Astrocyte (in vitro differentiated cells and primary cell): ENCODE data around the gene HNF1B.

Experiments used
- EZH2 ChIP-seq: IDR thresholded peaks from 2 replicates; pipeline ENCODE4 v1.6.1; 2012; ENCODE audit warnings: mild to moderate bottlenecking, low read length, inconsistent platforms; ENCODE audit not compliant: insufficient read depth
- TF ChIP-seq, protein P1 (sequence below): IDR thresholded peaks from 2 replicates; pipeline ENCODE4 v1.5.1; 2011; ENCODE audit warnings: low read depth, mild to moderate bottlenecking, inconsistent platforms, low read length, moderate library complexity; ENCODE audit not compliant: insufficient read depth

DNA sequence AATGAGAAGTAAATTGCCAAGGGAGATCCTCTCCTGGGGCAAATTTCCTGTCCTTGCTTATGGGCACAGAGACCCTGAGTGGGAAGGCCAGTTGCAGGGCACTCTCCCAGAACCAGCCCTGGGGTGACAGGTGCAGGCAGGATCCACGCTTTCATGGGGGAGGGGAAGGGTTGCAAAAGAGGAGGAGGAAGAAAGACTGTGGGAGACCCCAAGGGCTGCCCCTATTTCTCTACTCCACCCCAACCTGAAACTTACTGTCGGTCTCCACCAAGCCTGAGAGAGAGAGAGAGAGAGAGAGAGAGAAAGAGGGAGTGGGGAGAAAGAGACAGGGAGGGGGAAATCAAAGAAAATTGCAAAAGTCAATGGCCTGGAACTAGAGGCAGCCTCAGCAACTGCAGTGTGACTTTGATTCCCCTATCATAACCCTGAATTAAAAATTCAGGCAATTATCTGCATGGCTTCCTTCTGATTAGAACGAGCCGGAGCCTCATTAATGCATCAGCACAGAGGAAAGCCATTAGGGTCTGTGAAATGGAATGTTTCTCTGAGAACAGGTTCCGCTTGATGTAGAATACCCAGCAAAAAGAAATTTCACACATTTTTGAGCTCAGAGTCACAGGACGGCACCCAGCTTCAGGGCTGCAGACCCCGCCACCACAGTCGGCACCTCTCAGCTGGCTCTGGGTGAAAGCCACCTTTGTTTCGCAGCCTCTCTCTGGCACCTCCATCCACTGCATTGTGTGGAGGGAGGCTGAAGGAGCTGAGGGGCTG, 45.1 kb upstream of the HNF1B start:
- TF ChIP-seq, protein P1, sequence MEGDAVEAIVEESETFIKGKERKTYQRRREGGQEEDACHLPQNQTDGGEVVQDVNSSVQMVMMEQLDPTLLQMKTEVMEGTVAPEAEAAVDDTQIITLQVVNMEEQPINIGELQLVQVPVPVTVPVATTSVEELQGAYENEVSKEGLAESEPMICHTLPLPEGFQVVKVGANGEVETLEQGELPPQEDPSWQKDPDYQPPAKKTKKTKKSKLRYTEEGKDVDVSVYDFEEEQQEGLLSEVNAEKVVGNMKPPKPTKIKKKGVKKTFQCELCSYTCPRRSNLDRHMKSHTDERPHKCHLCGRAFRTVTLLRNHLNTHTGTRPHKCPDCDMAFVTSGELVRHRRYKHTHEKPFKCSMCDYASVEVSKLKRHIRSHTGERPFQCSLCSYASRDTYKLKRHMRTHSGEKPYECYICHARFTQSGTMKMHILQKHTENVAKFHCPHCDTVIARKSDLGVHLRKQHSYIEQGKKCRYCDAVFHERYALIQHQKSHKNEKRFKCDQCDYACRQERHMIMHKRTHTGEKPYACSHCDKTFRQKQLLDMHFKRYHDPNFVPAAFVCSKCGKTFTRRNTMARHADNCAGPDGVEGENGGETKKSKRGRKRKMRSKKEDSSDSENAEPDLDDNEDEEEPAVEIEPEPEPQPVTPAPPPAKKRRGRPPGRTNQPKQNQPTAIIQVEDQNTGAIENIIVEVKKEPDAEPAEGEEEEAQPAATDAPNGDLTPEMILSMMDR: no peak
- TF ChIP-seq EZH2: no peak
